ENCODE results near the gene NEURL3. TPM values are rescaled to one million over a fixed set of nuclear protein-coding genes. Genes with fewer than 3 reads are reported as not detected.

NEURL3 gene
- total RNA-seq, 2 donors from 2014 or later, result 0.44 TPM; not detected in 1

- peak within 1 kb of the TSS; percentile 98 for H3K27ac Mint-ChIP-seq
- DNase-seq, result peak; percentile 80 to 88 (median 88)
- peaks cover 44% of the 10 kb centered on the region for H3K4me1 Mint-ChIP-seq
- no peaks in the 10 kb centered on the region for H3K36me3 Mint-ChIP-seq (ENCODE audit: low read depth)
- no peaks in the 10 kb centered on the region for H3K9me3 ChIP-seq (ENCODE audit: control insufficient read depth, low read length, poor library complexity, severe bottlenecking)
- ATAC-seq, result peak; percentile 62
- H3K4me3 Mint-ChIP-seq, result peak within 1 kb of the TSS; percentile 97
- no peaks in the 10 kb centered on the region for H3K27me3 Mint-ChIP-seq
These were observed 31.4 kb upstream of the NEURL3 start, which contains the start of gene ARID5A for GRCh38 chr2:96536445-96537065. Gene ARID5A, plus strand, starts transcription at chr2:96536752. Its CDS starts 75 bp downstream, at chr2:96536827.

GRCh38 chr2:96535331-96535730, 30.2 kb upstream of the NEURL3 start:
- no peaks in the 10 kb centered on the region for H3K9me3 ChIP-seq (ENCODE audit: control insufficient read depth, low read length, poor library complexity, severe bottlenecking)
- Mint-ChIP-seq H3K36me3 (ENCODE audit: low read depth) (no peaks in the 10 kb centered on the region), H3K27ac (peak overlapping the region; percentile 94), H3K4me3 (no peak overlapping the region), H3K27me3 (no peaks in the 10 kb centered on the region), H3K4me1 (peaks cover 45% of the 10 kb centered on the region)
- ATAC-seq (no peak), DNase-seq (no peak)

GRCh38 chr2:96534701-96535181, 29.6 kb upstream of the NEURL3 start:
- H3K4me3 Mint-ChIP-seq, result no peak overlapping the region
- no peaks in the 10 kb centered on the region for H3K9me3 ChIP-seq (ENCODE audit: control insufficient read depth, low read length, poor library complexity, severe bottlenecking)
- peaks cover 43% of the 10 kb centered on the region for H3K4me1 Mint-ChIP-seq
- DNase-seq (no peak), ATAC-seq (no peak)
- H3K36me3 Mint-ChIP-seq (ENCODE audit: low read depth), result no peaks in the 10 kb centered on the region
- H3K27ac Mint-ChIP-seq, result no peak overlapping the region
- no peaks in the 10 kb centered on the region for H3K27me3 Mint-ChIP-seq

- H3K27ac Mint-ChIP-seq, result no peak overlapping the region
- no peak overlapping the region for H3K4me3 Mint-ChIP-seq
- peaks cover 37% of the 10 kb centered on the region for H3K4me1 Mint-ChIP-seq
These were observed 29.0 kb upstream of the NEURL3 start for GRCh38 chr2:96534141-96534540.

GRCh38 chr2:96533292-96534073, 28.3 kb upstream of the NEURL3 start:
- ATAC-seq (no peak), DNase-seq (no peak)
- Mint-ChIP-seq H3K36me3 (ENCODE audit: low read depth) (no peaks in the 10 kb centered on the region), H3K4me3 (no peak overlapping the region), H3K27me3 (no peaks in the 10 kb centered on the region), H3K4me1 (peaks cover 32% of the 10 kb centered on the region), H3K27ac (no peak overlapping the region)
- no peaks in the 10 kb centered on the region for H3K9me3 ChIP-seq (ENCODE audit: control insufficient read depth, low read length, poor library complexity, severe bottlenecking)

More at GRCh38 chr2:96534141-96534540, 29.0 kb upstream of the NEURL3 start:
- H3K9me3 ChIP-seq (ENCODE audit: control insufficient read depth, low read length, poor library complexity, severe bottlenecking), result no peaks in the 10 kb centered on the region
- DNase-seq (no peak), ATAC-seq (no peak)
- Mint-ChIP-seq H3K36me3 (ENCODE audit: low read depth) (no peaks in the 10 kb centered on the region), H3K27me3 (no peaks in the 10 kb centered on the region)

GRCh38 chr2:96532641-96533291, 27.6 kb upstream of the NEURL3 start:
- H3K4me3 Mint-ChIP-seq, result no peak overlapping the region
- no peak for ATAC-seq

GRCh38 chr2:96531872-96532505, 26.8 kb upstream of the NEURL3 start:
- DNase-seq (peak; percentile 58 to 78 (median 65)), ATAC-seq (peak; percentile 52)
- peaks cover 31% of the 10 kb centered on the region for H3K4me1 Mint-ChIP-seq
- H3K27me3 Mint-ChIP-seq, result no peaks in the 10 kb centered on the region
- no peaks in the 10 kb centered on the region for H3K9me3 ChIP-seq (ENCODE audit: control insufficient read depth, low read length, poor library complexity, severe bottlenecking)
- no peaks in the 10 kb centered on the region for H3K36me3 Mint-ChIP-seq (ENCODE audit: low read depth)
- H3K27ac Mint-ChIP-seq, result peak overlapping the region; percentile 95
- peak overlapping the region; percentile 88 for H3K4me3 Mint-ChIP-seq

More at GRCh38 chr2:96532641-96533291, 27.6 kb upstream of the NEURL3 start:
- Mint-ChIP-seq H3K27me3 (no peaks in the 10 kb centered on the region), H3K36me3 (ENCODE audit: low read depth) (no peaks in the 10 kb centered on the region), H3K4me1 (peaks cover 31% of the 10 kb centered on the region), H3K27ac (peak overlapping the region; percentile 95)
- no peaks in the 10 kb centered on the region for H3K9me3 ChIP-seq (ENCODE audit: control insufficient read depth, low read length, poor library complexity, severe bottlenecking)
- no peak for DNase-seq

GRCh38 chr2:96531366-96531765, 26.2 kb upstream of the NEURL3 start:
- no peak for ATAC-seq
- Mint-ChIP-seq H3K27ac (peak overlapping the region; percentile 95), H3K4me1 (peaks cover 36% of the 10 kb centered on the region), H3K4me3 (peak overlapping the region; percentile 43), H3K27me3 (no peaks in the 10 kb centered on the region), H3K36me3 (ENCODE audit: low read depth) (no peaks in the 10 kb centered on the region)
- no peak for DNase-seq
- H3K9me3 ChIP-seq (ENCODE audit: control insufficient read depth, low read length, poor library complexity, severe bottlenecking), result no peaks in the 10 kb centered on the region

GRCh38 chr2:96530474-96531357, 25.6 kb upstream of the NEURL3 start:
- Mint-ChIP-seq H3K27ac (peak overlapping the region; percentile 95), H3K27me3 (no peaks in the 10 kb centered on the region), H3K36me3 (ENCODE audit: low read depth) (no peaks in the 10 kb centered on the region), H3K4me3 (peak overlapping the region; percentile 28), H3K4me1 (peaks cover 33% of the 10 kb centered on the region)
- no peaks in the 10 kb centered on the region for H3K9me3 ChIP-seq (ENCODE audit: control insufficient read depth, low read length, poor library complexity, severe bottlenecking)
- DNase-seq (peak in 1 of 3 donors; percentile 4), ATAC-seq (no peak)

- DNase-seq (peak in 1 of 3 donors; percentile 2), ATAC-seq (no peak)
- Mint-ChIP-seq H3K4me1 (peaks cover 32% of the 10 kb centered on the region), H3K27ac (peak overlapping the region; percentile 95), H3K36me3 (ENCODE audit: low read depth) (no peaks in the 10 kb centered on the region), H3K4me3 (no peak overlapping the region), H3K27me3 (no peaks in the 10 kb centered on the region)
- no peaks in the 10 kb centered on the region for H3K9me3 ChIP-seq (ENCODE audit: control insufficient read depth, low read length, poor library complexity, severe bottlenecking)
These were observed 24.9 kb upstream of the NEURL3 start for GRCh38 chr2:96530144-96530430.

GRCh38 chr2:96529376-96530143, 24.4 kb upstream of the NEURL3 start:
- Mint-ChIP-seq H3K4me1 (peaks cover 32% of the 10 kb centered on the region), H3K27me3 (no peaks in the 10 kb centered on the region), H3K4me3 (no peak overlapping the region), H3K36me3 (ENCODE audit: low read depth) (no peaks in the 10 kb centered on the region), H3K27ac (peak overlapping the region; percentile 95)
- DNase-seq (no peak), ATAC-seq (no peak)
- H3K9me3 ChIP-seq (ENCODE audit: control insufficient read depth, low read length, poor library complexity, severe bottlenecking), result no peaks in the 10 kb centered on the region

Data from T-helper 17 cell (primary cell).